GM18858 (cell line): Measurements from ENCODE around the gene CXXC5.

ENCODE experiments used
- ATAC-seq: cut with Tn5 transposase; IDR thresholded peaks from one replicate; pipeline ENCODE4 v1.9.1; 2021; ENCODE audit not compliant: unreplicated experiment

The CXXC5 gene

GRCh38 chr5:139678751-139679750, 30.9 kb downstream of the CXXC5 start:
- no peak for ATAC-seq

GRCh38 chr5:139680368-139681111, 32.4 kb downstream of the CXXC5 start:
- no peak for ATAC-seq

- ATAC-seq: no peak
These were observed 32.9 kb downstream of the CXXC5 start for GRCh38 chr5:139681112-139681458.

GRCh38 chr5:139681466-139681865, 33.3 kb downstream of the CXXC5 start:
- ATAC-seq: no peak

GRCh38 chr5:139682016-139682975, 34.1 kb downstream of the CXXC5 start:
- ATAC-seq: no peak

GRCh38 chr5:139683295-139684271, 35.4 kb downstream of the CXXC5 start:
- no peak for ATAC-seq

- ATAC-seq: no peak
These were observed 36.3 kb downstream of the CXXC5 start for GRCh38 chr5:139684350-139684880.

GRCh38 chr5:139684881-139685749, 37.0 kb downstream of the CXXC5 start:
- no peak for ATAC-seq

GRCh38 chr5:139685886-139686285, 37.7 kb downstream of the CXXC5 start:
- no peak for ATAC-seq

GRCh38 chr5:139686356-139686705, 38.2 kb downstream of the CXXC5 start:
- no peak for ATAC-seq

- ATAC-seq: no peak
These were observed 38.7 kb downstream of the CXXC5 start for GRCh38 chr5:139686706-139687441.

GRCh38 chr5:139687656-139688055, 39.5 kb downstream of the CXXC5 start:
- no peak for ATAC-seq

GRCh38 chr5:139688088-139688702, 40.0 kb downstream of the CXXC5 start:
- ATAC-seq: no peak

GRCh38 chr5:139688751-139689372, 40.7 kb downstream of the CXXC5 start:
- ATAC-seq: no peak

GRCh38 chr5:139689631-139690063, 41.5 kb downstream of the CXXC5 start:
- no peak for ATAC-seq

- ATAC-seq: no peak
These were observed 42.1 kb downstream of the CXXC5 start for GRCh38 chr5:139690064-139690802.
